MM.1S (cell line): ENCODE results near the gene SMCO4.

Experiments
- DNase-seq: peaks from one replicate; pipeline ENCODE4 v3.0.0-alpha.2; 2015
- H2AFZ ChIP-seq: fragments of 300-600 bp; sonication (generic); 2 replicates; pipeline ENCODE4 v1.6.0; 2016; ENCODE audit warnings: antibody characterized with exemption, low read length
- H3F3A ChIP-seq: fragments of 300-600 bp; sonication (generic); 2 replicates; pipeline ENCODE4 v1.6.1; 2016; ENCODE audit warnings: mild to moderate bottlenecking, antibody characterized with exemption, low read length, moderate library complexity, mixed read lengths; ENCODE audit not compliant: insufficient read depth
- H3K27ac ChIP-seq: fragments of 300-600 bp; sonication (generic); 2 replicates; pipeline ENCODE4 v1.5.1; 2016; ENCODE audit warnings: mild to moderate bottlenecking, low read length
- H3K27me3 ChIP-seq: fragments of 300-600 bp; sonication (generic); replicated peaks from 2 replicates; pipeline ENCODE4 v1.6.0; 2016; ENCODE audit warnings: low read length; ENCODE audit not compliant: insufficient read depth
- H3K36me3 ChIP-seq: fragments of 300-600 bp; sonication (generic); replicated peaks from 2 replicates; pipeline ENCODE4 v1.6.1; 2016; ENCODE audit warnings: mild to moderate bottlenecking, low read length, mixed read lengths; ENCODE audit not compliant: insufficient read depth
- H3K4me1 ChIP-seq: fragments of 300-600 bp; sonication (generic); 2 replicates; pipeline ENCODE4 v1.6.1; 2016; ENCODE audit warnings: low read length, mixed read lengths
- H3K4me2 ChIP-seq: fragments of 300-600 bp; sonication (generic); 2 replicates; pipeline ENCODE4 v1.6.0; 2016; ENCODE audit warnings: low read depth, low read length
- H3K4me3 ChIP-seq: fragments of 300-600 bp; sonication (generic); 2 replicates; pipeline ENCODE4 v1.5.1; 2016; ENCODE audit warnings: low read length, mixed read lengths
- H3K79me2 ChIP-seq: fragments of 300-600 bp; sonication (generic); 2 replicates; pipeline ENCODE4 v1.6.1; 2016; ENCODE audit warnings: mixed run types, low read length, mixed read lengths
- H3K9ac ChIP-seq: fragments of 300-600 bp; sonication (generic); 2 replicates; pipeline ENCODE4 v1.6.1; 2016; ENCODE audit warnings: low read length, mixed read lengths
- H3K9me2 ChIP-seq: fragments of 300-600 bp; sonication (generic); replicated peaks from 2 replicates; pipeline ENCODE4 v1.6.1; 2016; ENCODE audit warnings: mild to moderate bottlenecking, low read length, mixed read lengths; ENCODE audit not compliant: insufficient read depth
- H3K9me3 ChIP-seq: fragments of 300-600 bp; sonication (generic); replicated peaks from 2 replicates; pipeline ENCODE4 v1.6.1; 2016; ENCODE audit warnings: mild to moderate bottlenecking, low read length, mixed read lengths; ENCODE audit not compliant: insufficient read depth
- H4K20me1 ChIP-seq: fragments of 300-600 bp; sonication (generic); 2 replicates; pipeline ENCODE4 v1.6.1; 2016; ENCODE audit warnings: mild to moderate bottlenecking, low read length, moderate library complexity, mixed read lengths; ENCODE audit not compliant: insufficient read depth
- CTCF ChIP-seq: fragments of 300-600 bp; sonication (generic); IDR thresholded peaks from 2 replicates; pipeline ENCODE4 v1.5.1; 2016; ENCODE audit warnings: antibody characterized with exemption, low read length, mixed read lengths
- EZH2 ChIP-seq: fragments of 300-600 bp; sonication (generic); optimal IDR thresholded peaks from 2 replicates; pipeline ENCODE3; 2017; ENCODE audit warnings: low read depth, mild to moderate bottlenecking, antibody characterized with exemption, low read length, mixed read lengths
- EZH2phosphoT487 ChIP-seq: fragments of 300-600 bp; sonication (generic); IDR thresholded peaks from 2 replicates; pipeline ENCODE4 v1.6.1; 2018; ENCODE audit warnings: antibody characterized with exemption, low read length

Gene SMCO4

GRCh38 chr11:93525601-93526345 lies 17.4 kb downstream of the SMCO4 start:
- no peak for DNase-seq
- no peaks in the 10 kb centered on the region for H3K9me2 ChIP-seq
- no peak overlapping the region for H2AFZ ChIP-seq
- no peak overlapping the region for H3K27ac ChIP-seq
- H3K79me2 ChIP-seq: 0 out of 2 replicates have a peak, but pooled peaks cover 6% of the 10 kb centered on the region
- no peaks in the 10 kb centered on the region for H4K20me1 ChIP-seq
- H3K4me2 ChIP-seq: no peak overlapping the region
- TF ChIP-seq CTCF (no peak), EZH2 (no peak), EZH2phosphoT487 (no peak)
- no peaks in the 10 kb centered on the region for H3F3A ChIP-seq
- no peak overlapping the region for H3K9ac ChIP-seq
- H3K4me3 ChIP-seq: no peak overlapping the region
- H3K36me3 ChIP-seq: no peaks in the 10 kb centered on the region
- peaks cover 17% of the 10 kb centered on the region for H3K4me1 ChIP-seq
- H3K27me3 ChIP-seq: no peaks in the 10 kb centered on the region
- H3K9me3 ChIP-seq: no peaks in the 10 kb centered on the region

- Histone ChIP-seq H3K36me3 (no peaks in the 10 kb centered on the region), H3K9me3 (no peaks in the 10 kb centered on the region), H3K9me2 (no peaks in the 10 kb centered on the region), H2AFZ (peak overlapping the region; percentile 31; the same call in 1 of the 2 replicates), H3K9ac (no peak overlapping the region), H3K4me2 (peak overlapping the region; percentile 83; the same call in 1 of the 2 replicates), H3K4me3 (0 out of 2 replicates have a peak overlapping the region, but pooled peaks have one; percentile 44), H3K27ac (peak overlapping the region; percentile 22; the same call in 1 of the 2 replicates), H3F3A (no peaks in the 10 kb centered on the region), H3K27me3 (no peaks in the 10 kb centered on the region), H3K79me2 (0 out of 2 replicates have a peak, but pooled peaks cover 6% of the 10 kb centered on the region), H4K20me1 (no peaks in the 10 kb centered on the region), H3K4me1 (peaks cover 17% of the 10 kb centered on the region)
- DNase-seq: no peak
- no peak for TF ChIP-seq EZH2
- TF ChIP-seq EZH2phosphoT487: no peak
- TF ChIP-seq CTCF: no peak
Observed at GRCh38 chr11:93524858-93525257, 18.3 kb downstream of the SMCO4 start.

- H3K4me2 ChIP-seq: peak overlapping the region; percentile 83; the same call in 1 of the 2 replicates
- H3F3A ChIP-seq: no peaks in the 10 kb centered on the region
- peaks cover 17% of the 10 kb centered on the region for H3K4me1 ChIP-seq
- no peaks in the 10 kb centered on the region for H3K9me3 ChIP-seq
- H4K20me1 ChIP-seq: no peaks in the 10 kb centered on the region
- peak overlapping the region; percentile 8; the same call in 1 of the 2 replicates for H3K9ac ChIP-seq
- peak overlapping the region; percentile 22; the same call in 1 of the 2 replicates for H3K27ac ChIP-seq
- H3K4me3 ChIP-seq: peak overlapping the region; percentile 44
- H3K9me2 ChIP-seq: no peaks in the 10 kb centered on the region
- H3K36me3 ChIP-seq: no peaks in the 10 kb centered on the region
- no peaks in the 10 kb centered on the region for H3K27me3 ChIP-seq
- 0 out of 2 replicates have a peak, but pooled peaks cover 6% of the 10 kb centered on the region for H3K79me2 ChIP-seq
- peak overlapping the region; percentile 31; the same call in 1 of the 2 replicates for H2AFZ ChIP-seq
- DNase-seq: peak; percentile 21
- TF ChIP-seq CTCF (no peak), EZH2phosphoT487 (no peak), EZH2 (no peak)
Observed at GRCh38 chr11:93524173-93524536, 19.0 kb downstream of the SMCO4 start.
